HG03159 (cell line): Measurements from ENCODE around the gene KCNH4.

ENCODE experiments used
- ATAC-seq: cut with Tn5 transposase; IDR thresholded peaks from one replicate; pipeline ENCODE4 v1.9.1; 2021; ENCODE audit warnings: mild to moderate bottlenecking, moderate library complexity; ENCODE audit not compliant: unreplicated experiment

Gene KCNH4

DNA sequence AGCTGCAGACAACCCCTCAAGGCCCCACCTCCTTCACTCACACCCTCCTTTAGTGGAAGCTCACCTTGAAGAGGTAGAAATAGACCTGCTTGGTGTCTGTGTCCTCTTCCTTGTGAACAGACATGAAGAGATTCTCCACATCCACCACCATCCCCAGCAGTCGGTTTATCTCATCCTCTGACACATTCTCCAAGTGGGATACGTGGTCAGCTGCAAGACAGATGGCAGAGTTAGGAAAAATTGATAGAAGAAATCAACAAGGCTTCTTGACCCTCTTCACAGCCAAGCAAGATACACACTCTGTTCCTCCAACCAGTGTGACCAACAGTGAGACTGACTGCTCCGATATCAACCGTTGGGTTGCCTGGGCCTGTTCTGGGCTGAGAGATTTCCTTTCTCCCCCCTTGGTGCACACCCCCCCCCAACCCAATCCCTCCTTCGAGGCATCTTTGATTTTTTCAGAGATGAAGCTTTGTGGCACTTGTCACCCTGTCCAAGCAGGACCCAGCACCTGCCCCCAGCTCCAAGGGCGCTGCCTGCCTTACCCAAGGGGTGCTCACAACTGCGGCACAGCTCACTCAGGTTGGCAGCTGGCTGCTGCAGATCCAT is 60.7 kb downstream of the KCNH4 start:
- ATAC-seq = no peak

DNA sequence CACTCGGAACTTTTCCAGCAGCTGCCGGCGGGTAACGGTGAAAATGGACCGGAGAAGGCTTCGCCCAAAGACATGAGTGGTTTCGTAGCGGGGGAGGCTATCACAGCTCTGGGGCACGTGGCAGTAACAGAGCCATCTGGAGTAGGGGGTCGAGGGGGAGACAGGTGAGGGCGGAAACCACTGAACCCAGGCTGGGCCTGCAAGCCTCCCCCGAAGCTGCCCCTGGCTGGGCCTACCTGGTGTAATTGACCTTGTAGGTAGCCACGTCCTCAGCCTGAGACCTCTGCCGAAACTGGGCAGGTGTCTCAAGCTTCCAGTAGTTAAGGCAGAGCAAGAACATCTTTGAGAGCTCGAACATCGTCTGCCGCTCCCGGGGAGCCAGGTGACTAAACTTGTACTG is 61.6 kb downstream of the KCNH4 start:
- no peak for ATAC-seq

- ATAC-seq = no peak
These were observed 62.4 kb downstream of the KCNH4 start for GRCh38 chr17:42118545-42118944.

DNA sequence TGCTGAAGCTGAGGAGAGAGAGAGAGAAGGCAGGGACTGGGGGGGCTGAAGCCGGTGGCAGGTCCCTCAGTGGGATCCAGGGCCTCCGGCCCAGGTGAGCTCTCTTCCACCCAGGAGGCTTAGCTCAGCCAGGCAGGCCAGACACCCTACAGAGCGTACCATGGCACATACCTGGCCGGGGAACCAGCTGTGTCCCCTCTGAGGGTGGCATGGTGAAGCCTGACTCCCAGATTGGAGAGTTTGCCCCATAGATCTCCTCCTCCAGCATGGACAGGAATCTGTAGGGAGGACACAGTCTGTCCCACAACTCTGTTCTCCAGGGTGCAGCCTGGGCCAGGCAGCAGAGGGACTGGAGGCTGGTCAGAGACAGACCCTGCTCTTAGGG is 62.8 kb downstream of the KCNH4 start:
- ATAC-seq = no peak

GRCh38 chr17:42117397-42118125 is 63.4 kb downstream of the KCNH4 start:
- ATAC-seq = no peak

GRCh38 chr17:42116705-42117396 is 64.1 kb downstream of the KCNH4 start:
- ATAC-seq = no peak

DNA sequence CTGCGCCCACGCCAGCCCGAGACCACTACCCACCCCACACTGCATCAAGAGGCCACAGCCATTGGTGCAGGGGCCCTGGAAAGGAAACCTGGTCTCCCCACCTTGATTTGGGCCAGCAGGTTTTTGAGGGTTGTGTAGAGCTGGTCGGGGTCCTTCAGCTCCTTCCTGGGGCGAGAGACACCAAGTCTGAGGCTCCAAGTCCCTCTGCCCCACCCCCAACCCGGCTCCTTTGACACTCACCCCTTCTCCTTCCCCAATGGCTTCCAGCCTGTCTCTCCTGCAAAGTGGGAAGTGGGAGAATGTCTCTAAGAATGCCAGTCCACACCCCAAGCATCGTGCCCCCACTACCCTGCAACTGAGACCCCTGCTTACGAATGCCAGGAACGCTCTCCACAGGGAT is 66.8 kb downstream of the KCNH4 start:
- no peak for ATAC-seq

DNA sequence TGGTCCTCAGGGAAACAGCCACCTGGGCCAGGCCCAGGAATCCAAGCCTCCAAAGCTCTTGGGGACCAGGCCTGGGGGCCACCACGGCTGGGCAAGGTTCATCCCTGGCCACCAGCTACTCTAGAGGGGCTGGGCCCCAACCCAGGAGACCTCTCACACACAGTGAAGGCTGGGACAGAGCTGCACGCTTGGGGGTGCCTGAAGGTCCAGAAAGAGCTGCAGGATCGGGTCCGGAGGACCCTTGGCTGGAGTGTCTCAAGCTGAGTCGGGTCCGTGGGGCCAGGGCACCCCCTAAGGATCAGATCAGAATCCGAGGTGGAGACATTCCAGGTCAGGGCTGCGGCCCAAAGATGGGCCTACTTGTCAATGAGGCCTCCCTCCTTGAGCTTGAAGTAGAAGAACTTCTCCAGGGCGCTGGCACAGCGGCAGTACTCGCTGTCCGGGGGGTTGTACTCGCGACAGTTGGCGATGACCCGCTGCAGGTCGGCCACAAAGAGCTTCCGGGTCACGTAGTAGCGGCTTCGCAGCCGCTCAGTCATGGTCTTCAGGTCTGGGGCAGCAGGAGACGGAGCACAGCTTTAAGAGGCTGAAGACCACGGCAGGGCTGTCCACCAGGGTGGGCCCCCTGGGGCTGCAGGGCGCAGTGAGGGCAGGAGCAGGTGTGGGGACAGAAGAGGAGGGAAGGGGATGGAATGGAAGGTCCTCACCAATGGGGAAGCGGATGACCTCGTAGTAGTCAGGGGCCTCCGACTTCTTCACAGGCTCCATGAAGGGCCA is 67.5 kb downstream of the KCNH4 start:
- ATAC-seq = no peak

DNA sequence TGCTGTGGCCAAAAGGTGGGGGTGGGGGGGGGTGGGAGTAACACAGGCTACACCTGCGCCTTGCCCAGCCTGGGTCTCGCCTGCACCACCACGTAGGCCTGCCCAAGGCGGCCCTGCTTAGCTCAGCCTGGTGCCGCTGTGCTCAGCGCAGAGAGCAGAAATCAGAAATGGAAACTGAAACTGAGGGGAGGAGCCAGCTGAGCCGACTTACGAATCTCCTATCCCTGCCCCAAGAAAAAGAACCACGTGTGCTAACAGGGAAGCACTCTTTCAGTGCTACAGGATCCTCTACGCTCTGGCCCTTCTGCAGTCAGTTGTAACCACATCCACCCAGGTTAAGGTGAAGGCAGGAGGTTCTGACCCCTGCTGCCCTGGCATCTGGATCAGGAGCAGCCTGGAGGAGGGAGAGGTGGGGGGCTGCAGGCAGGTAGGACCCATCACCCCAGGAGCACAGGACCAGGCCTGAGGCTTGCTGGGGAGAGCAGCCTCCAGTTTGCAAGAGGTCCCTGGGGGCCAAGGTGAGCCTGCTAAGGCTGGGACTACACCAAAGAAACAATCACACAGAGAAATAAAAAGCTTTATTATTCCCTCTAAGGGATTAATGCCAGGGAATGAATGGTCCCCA is 68.3 kb downstream of the KCNH4 start, which contains the start of gene DHX58:
TSS of gene DHX58 (minus strand) at position 163 of the 625 bp plus-strand sequence. CDS start 822 bp downstream, outside the sequence.
- ATAC-seq = peak; percentile 55

- no peak for ATAC-seq
These were observed 68.9 kb downstream of the KCNH4 start for GRCh38 chr17:42111871-42112551.

- no peak for ATAC-seq
These were observed 69.7 kb downstream of the KCNH4 start for GRCh38 chr17:42111265-42111636.

- no peak for ATAC-seq
These were observed 70.4 kb downstream of the KCNH4 start for GRCh38 chr17:42110301-42111264.

DNA sequence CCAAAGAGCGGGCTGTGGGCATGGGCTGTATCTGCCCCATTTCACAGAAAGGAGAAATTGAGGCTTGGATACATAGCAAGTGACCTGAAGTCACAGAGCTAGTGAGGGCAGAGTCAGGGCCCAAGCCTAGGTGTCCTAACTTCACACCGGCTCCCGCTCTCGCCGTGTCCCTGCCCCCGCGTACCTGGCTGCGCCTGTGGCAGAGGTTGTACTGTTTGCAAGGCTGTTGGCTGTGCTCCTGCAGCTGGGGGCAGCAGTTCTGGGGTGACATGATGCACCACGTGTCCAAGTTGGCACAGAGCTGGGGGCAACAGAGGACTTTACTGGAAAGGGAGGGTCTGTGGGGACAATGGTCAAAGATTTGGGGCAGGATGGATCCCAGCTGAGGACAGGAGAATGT is 71.9 kb downstream of the KCNH4 start:
- ATAC-seq = no peak

- no peak for ATAC-seq
These were observed 73.1 kb downstream of the KCNH4 start for GRCh38 chr17:42107597-42108576.

GRCh38 chr17:42107124-42107523 is 73.8 kb downstream of the KCNH4 start:
- no peak for ATAC-seq
